Measurements from ENCODE around the gene ZBTB20. TPM values are rescaled to one million over a fixed set of nuclear protein-coding genes. Genes with fewer than 3 reads are reported as not detected.

The ZBTB20 gene
- total and polyA plus RNA-seq, 2 of the 4 experiments (the other 2 are of a cell fraction): 0.75 to 14.7 TPM

DNA sequence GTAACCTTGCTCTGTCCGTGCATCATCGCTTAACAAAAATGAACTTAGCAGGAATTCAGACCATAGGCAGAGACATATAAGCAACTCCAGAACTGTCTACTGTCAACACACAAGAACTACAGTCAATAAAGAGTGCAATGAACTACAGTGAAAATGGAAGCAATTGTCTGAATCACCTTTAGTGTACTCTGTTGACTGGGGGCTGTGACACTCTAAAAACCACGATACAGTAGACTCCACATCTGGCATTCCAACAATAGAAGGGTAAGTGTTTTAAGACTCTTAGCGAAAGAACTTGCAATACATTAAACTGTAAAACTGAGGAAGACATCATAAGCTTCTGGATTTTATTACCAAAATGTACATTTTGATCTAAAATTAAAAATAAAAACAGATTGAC lies 347.3 kb downstream of the ZBTB20 start:
- POLR2A ChIA-PET (ENCODE audit: unreplicated experiment): no interaction called here
- Histone ChIP-seq H4K91ac (ENCODE audit: insufficient read depth, low read depth, low read length) (no peak overlapping the region), H3K9ac (ENCODE audit: low read depth, low read length) (no peak overlapping the region), H4K8ac (ENCODE audit: low read depth in 2 of 2, low read length in 2 of 2) (no peak overlapping the region), H3K36me3 (ENCODE audit: control insufficient read depth, insufficient read depth, low read length) (no peaks in the 10 kb centered on the region), H3K27ac (ENCODE audit: insufficient read depth, low read length) (no peak overlapping the region), H3K4me2 (ENCODE audit: low read depth, low read length) (no peak overlapping the region), H2AFZ (replicated peaks; ENCODE audit: low read length, poor library complexity) (no peak overlapping the region), H3K4me3 (ENCODE audit: insufficient read depth, low read depth, low read length) (no peak overlapping the region), H2BK20ac (ENCODE audit: low read depth, low read length) (no peak overlapping the region), H3K9me1 (ENCODE audit: insufficient read depth, low read length) (no peaks in the 10 kb centered on the region), H3K56ac (ENCODE audit: extremely low read depth, insufficient read depth, low read length) (no peak overlapping the region), H2AK5ac (ENCODE audit: low read depth, low read length) (no peak overlapping the region), H3K14ac (replicated peaks; ENCODE audit: low read depth, low read length) (no peak overlapping the region), H3K4me1 (ENCODE audit: control insufficient read depth, insufficient read depth, low read length) (no peaks in the 10 kb centered on the region; the same call in 1 of the 2 replicates), H3K79me1 (ENCODE audit: low read depth in 1 of 2, low read length in 2 of 2) (no peaks in the 10 kb centered on the region), H4K20me1 (ENCODE audit: insufficient read depth, low read length) (no peaks in the 10 kb centered on the region), H3K23ac (ENCODE audit: low read depth, low read length) (no peak overlapping the region), H2BK120ac (ENCODE audit: low read depth, low read length) (no peak overlapping the region), H3K18ac (ENCODE audit: low read depth, low read length) (no peak overlapping the region), H2BK5ac (ENCODE audit: low read depth, low read length, poor library complexity, severe bottlenecking) (no peak overlapping the region), H2BK15ac (ENCODE audit: low read depth, low read length) (no peak overlapping the region), H2AK9ac (replicated peaks; ENCODE audit: low read depth, low read length, poor library complexity) (no peak overlapping the region), H3K9me3 (ENCODE audit: control insufficient read depth, insufficient read depth, low read length) (no peaks in the 10 kb centered on the region), H4K5ac (ENCODE audit: low read depth, low read length) (no peak overlapping the region), H3K4ac (ENCODE audit: low read depth, low read length) (no peak overlapping the region), H3K27me3 (ENCODE audit: control insufficient read depth, insufficient read depth, low read length) (no peaks in the 10 kb centered on the region)
- no peak for DNase-seq
- dilution Hi-C loops (cut with HindIII; ENCODE audit: low sequenced_read_pairs, unreplicated experiment): no loop called here
- no peak for TF ChIP-seq SMC3 (IDR thresholded peaks at IDR 0.05; ENCODE audit: low read depth, low read length)
- no peak for TF ChIP-seq RFX5 (IDR thresholded peaks at IDR 0.05; ENCODE audit: low read depth, low read length)
- TF ChIP-seq, protein P1, sequence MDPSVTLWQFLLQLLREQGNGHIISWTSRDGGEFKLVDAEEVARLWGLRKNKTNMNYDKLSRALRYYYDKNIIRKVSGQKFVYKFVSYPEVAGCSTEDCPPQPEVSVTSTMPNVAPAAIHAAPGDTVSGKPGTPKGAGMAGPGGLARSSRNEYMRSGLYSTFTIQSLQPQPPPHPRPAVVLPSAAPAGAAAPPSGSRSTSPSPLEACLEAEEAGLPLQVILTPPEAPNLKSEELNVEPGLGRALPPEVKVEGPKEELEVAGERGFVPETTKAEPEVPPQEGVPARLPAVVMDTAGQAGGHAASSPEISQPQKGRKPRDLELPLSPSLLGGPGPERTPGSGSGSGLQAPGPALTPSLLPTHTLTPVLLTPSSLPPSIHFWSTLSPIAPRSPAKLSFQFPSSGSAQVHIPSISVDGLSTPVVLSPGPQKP (IDR thresholded peaks at IDR 0.05; ENCODE audit: borderline replicate concordance, low read depth, low read length): no peak
- TF ChIP-seq, protein P2, sequence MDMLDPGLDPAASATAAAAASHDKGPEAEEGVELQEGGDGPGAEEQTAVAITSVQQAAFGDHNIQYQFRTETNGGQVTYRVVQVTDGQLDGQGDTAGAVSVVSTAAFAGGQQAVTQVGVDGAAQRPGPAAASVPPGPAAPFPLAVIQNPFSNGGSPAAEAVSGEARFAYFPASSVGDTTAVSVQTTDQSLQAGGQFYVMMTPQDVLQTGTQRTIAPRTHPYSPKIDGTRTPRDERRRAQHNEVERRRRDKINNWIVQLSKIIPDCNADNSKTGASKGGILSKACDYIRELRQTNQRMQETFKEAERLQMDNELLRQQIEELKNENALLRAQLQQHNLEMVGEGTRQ (IDR thresholded peaks at IDR 0.05; ENCODE audit: low read depth, low read length): no peak
- TF ChIP-seq POLR2A (IDR thresholded peaks at IDR 0.05; ENCODE audit: low read depth, low read length): no peak
- TF ChIP-seq MAZ (IDR thresholded peaks at IDR 0.05; ENCODE audit: borderline replicate concordance, low read depth, low read length): no peak
- no CpG with 5 or more reads among the region's 4 CpGs for WGBS, 2 experiments (ENCODE audit: extremely low coverage in 2 of 2, insufficient read length in 1 of 2)
- CTCF ChIA-PET: no interaction called here
- no TSS peak for BruUV-seq (replicated peaks)
- ATAC-seq (ENCODE audit: low read depth): no peak
- intact Hi-C loops (cut with micrococcal nuclease): no loop called here
- in situ Hi-C loops (cut with MboI; ENCODE audit: low sequenced_read_pairs): no loop called here

Data from IMR-90 (cell line).